Measurements from ENCODE around the gene AGBL4.

DNA sequence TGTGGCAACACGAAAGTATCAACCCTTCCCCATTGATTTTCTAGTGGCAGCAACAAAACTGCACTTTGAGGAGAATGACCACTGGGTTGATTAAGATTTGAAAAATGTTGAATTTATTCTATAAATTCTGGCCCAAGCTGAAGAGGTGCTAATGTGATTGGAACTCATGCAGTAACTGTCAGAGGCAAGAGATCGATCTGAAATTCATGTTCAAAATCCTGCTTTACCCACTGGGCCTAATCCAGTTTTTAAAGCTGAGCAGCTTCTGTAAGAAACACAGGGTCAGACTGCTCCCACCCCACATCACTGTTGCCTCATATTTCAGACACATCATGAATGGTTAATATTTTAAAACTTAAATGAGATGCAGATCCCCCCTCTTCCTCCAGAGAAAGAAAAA lies 629.6 kb downstream of the AGBL4 start:
- TF ChIP-seq, protein P1, sequence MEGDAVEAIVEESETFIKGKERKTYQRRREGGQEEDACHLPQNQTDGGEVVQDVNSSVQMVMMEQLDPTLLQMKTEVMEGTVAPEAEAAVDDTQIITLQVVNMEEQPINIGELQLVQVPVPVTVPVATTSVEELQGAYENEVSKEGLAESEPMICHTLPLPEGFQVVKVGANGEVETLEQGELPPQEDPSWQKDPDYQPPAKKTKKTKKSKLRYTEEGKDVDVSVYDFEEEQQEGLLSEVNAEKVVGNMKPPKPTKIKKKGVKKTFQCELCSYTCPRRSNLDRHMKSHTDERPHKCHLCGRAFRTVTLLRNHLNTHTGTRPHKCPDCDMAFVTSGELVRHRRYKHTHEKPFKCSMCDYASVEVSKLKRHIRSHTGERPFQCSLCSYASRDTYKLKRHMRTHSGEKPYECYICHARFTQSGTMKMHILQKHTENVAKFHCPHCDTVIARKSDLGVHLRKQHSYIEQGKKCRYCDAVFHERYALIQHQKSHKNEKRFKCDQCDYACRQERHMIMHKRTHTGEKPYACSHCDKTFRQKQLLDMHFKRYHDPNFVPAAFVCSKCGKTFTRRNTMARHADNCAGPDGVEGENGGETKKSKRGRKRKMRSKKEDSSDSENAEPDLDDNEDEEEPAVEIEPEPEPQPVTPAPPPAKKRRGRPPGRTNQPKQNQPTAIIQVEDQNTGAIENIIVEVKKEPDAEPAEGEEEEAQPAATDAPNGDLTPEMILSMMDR (IDR thresholded peaks at IDR 0.05), result no peak
- TF ChIP-seq POLR2A (IDR thresholded peaks at IDR 0.05), result no peak
